OCI-LY1 (cell line): ENCODE measurements around the gene ZNF71.

Source experiments
- H2AFZ ChIP-seq: fragments of 200-600 bp; sonication (generic), shearing (Covaris generic); 2 replicates; pipeline ENCODE4 v1.6.0; 2014; ENCODE audit warnings: antibody characterized with exemption, mild to moderate bottlenecking, low read length
- H3F3A ChIP-seq: fragments of 200-600 bp; sonication (generic), shearing (Covaris generic); 2 replicates; pipeline ENCODE4 v1.6.0; 2014; ENCODE audit warnings: mild to moderate bottlenecking, antibody characterized with exemption, low read length, moderate library complexity; ENCODE audit not compliant: insufficient read depth
- H3K27ac ChIP-seq: fragments of 200-600 bp; sonication (generic); 2 replicates; pipeline ENCODE4 v1.5.1; 2014; ENCODE audit warnings: low read length, mixed run types, mild to moderate bottlenecking, low read depth; ENCODE audit not compliant: poor library complexity, severe bottlenecking
- H3K27me3 ChIP-seq: fragments of 200-600 bp; sonication (generic); 2 replicates; pipeline ENCODE4 v1.6.0; 2014; ENCODE audit warnings: antibody characterized with exemption, mild to moderate bottlenecking, low read length, moderate library complexity; ENCODE audit not compliant: insufficient read depth
- H3K36me3 ChIP-seq: fragments of 200-600 bp; sonication (generic); 2 replicates; pipeline ENCODE4 v1.6.1; 2014; ENCODE audit warnings: mild to moderate bottlenecking, antibody characterized with exemption, low read length, moderate library complexity, mixed read lengths; ENCODE audit not compliant: insufficient read depth
- H3K4me1 ChIP-seq: fragments of 200-600 bp; sonication (generic); 2 replicates; pipeline ENCODE4 v1.5.1; 2014; ENCODE audit warnings: mild to moderate bottlenecking, low read length, moderate library complexity; ENCODE audit not compliant: insufficient read depth, severe bottlenecking
- H3K4me2 ChIP-seq: fragments of 200-600 bp; sonication (generic), shearing (Covaris generic); 2 replicates; pipeline ENCODE4 v1.6.1; 2014; ENCODE audit warnings: low read length
- H3K4me3 ChIP-seq: fragments of 200-600 bp; sonication (generic); 2 replicates; pipeline ENCODE4 v1.5.1; 2014; ENCODE audit warnings: low read length, low read depth, mild to moderate bottlenecking, mixed read lengths; ENCODE audit not compliant: poor library complexity, severe bottlenecking
- H3K79me2 ChIP-seq: fragments of 200-600 bp; shearing (Covaris generic); 2 replicates; pipeline ENCODE4 v1.6.1; 2016; ENCODE audit warnings: mixed run types, low read length, mixed read lengths; ENCODE audit not compliant: insufficient read depth
- H3K9ac ChIP-seq: fragments of 200-600 bp; sonication (generic), shearing (Covaris generic); 2 replicates; pipeline ENCODE4 v1.6.1; 2014; ENCODE audit warnings: mild to moderate bottlenecking, low read length, mixed read lengths
- H3K9me2 ChIP-seq: fragments of 200-600 bp; sonication (generic), shearing (Covaris generic); 2 replicates; pipeline ENCODE4 v1.6.1; 2014; ENCODE audit warnings: low read depth, mild to moderate bottlenecking, low read length, mixed read lengths
- H3K9me3 ChIP-seq: fragments of 200-600 bp; shearing (Covaris generic); 2 replicates; pipeline ENCODE4 v1.6.1; 2014; ENCODE audit warnings: low read length, mixed read lengths
- H4K20me1 ChIP-seq: fragments of 200-600 bp; sonication (generic), shearing (Covaris generic); 2 replicates; pipeline ENCODE4 v1.6.0; 2016; ENCODE audit warnings: mild to moderate bottlenecking, low read length; ENCODE audit not compliant: insufficient read depth
- EZH2 ChIP-seq: fragments of 200-600 bp; sonication (generic), shearing (Covaris generic); IDR thresholded peaks from 2 replicates; pipeline ENCODE4 v1.8.0; 2017; ENCODE audit warnings: borderline replicate concordance, mixed run types, mild to moderate bottlenecking, antibody characterized with exemption, low read length, moderate library complexity, mixed read lengths
- TF ChIP-seq, protein P1 (sequence below): fragments of 200-600 bp; sonication (generic), shearing (Covaris generic); IDR thresholded peaks from 2 replicates; pipeline ENCODE4 v1.5.1; 2017; ENCODE audit warnings: mild to moderate bottlenecking, antibody characterized with exemption, low read length, moderate library complexity, mixed read lengths

ZNF71 gene

GRCh38 chr19:56661248-56661647 lies 66.1 kb downstream of the ZNF71 start:
- no peaks in the 10 kb centered on the region for H3K9me2 ChIP-seq
- TF ChIP-seq, protein P1, sequence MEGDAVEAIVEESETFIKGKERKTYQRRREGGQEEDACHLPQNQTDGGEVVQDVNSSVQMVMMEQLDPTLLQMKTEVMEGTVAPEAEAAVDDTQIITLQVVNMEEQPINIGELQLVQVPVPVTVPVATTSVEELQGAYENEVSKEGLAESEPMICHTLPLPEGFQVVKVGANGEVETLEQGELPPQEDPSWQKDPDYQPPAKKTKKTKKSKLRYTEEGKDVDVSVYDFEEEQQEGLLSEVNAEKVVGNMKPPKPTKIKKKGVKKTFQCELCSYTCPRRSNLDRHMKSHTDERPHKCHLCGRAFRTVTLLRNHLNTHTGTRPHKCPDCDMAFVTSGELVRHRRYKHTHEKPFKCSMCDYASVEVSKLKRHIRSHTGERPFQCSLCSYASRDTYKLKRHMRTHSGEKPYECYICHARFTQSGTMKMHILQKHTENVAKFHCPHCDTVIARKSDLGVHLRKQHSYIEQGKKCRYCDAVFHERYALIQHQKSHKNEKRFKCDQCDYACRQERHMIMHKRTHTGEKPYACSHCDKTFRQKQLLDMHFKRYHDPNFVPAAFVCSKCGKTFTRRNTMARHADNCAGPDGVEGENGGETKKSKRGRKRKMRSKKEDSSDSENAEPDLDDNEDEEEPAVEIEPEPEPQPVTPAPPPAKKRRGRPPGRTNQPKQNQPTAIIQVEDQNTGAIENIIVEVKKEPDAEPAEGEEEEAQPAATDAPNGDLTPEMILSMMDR: no peak
- no peak for TF ChIP-seq EZH2
- no peaks in the 10 kb centered on the region for H3F3A ChIP-seq
- H4K20me1 ChIP-seq: no peaks in the 10 kb centered on the region
- H3K9ac ChIP-seq: no peak overlapping the region
- no peaks in the 10 kb centered on the region for H3K4me1 ChIP-seq
- no peaks in the 10 kb centered on the region for H3K36me3 ChIP-seq
- H2AFZ ChIP-seq: no peak overlapping the region
- H3K27me3 ChIP-seq: no peaks in the 10 kb centered on the region
- H3K4me3 ChIP-seq: no peak overlapping the region
- no peaks in the 10 kb centered on the region for H3K9me3 ChIP-seq
- no peak overlapping the region for H3K4me2 ChIP-seq
- no peak overlapping the region for H3K27ac ChIP-seq
- H3K79me2 ChIP-seq: no peaks in the 10 kb centered on the region

DNA sequence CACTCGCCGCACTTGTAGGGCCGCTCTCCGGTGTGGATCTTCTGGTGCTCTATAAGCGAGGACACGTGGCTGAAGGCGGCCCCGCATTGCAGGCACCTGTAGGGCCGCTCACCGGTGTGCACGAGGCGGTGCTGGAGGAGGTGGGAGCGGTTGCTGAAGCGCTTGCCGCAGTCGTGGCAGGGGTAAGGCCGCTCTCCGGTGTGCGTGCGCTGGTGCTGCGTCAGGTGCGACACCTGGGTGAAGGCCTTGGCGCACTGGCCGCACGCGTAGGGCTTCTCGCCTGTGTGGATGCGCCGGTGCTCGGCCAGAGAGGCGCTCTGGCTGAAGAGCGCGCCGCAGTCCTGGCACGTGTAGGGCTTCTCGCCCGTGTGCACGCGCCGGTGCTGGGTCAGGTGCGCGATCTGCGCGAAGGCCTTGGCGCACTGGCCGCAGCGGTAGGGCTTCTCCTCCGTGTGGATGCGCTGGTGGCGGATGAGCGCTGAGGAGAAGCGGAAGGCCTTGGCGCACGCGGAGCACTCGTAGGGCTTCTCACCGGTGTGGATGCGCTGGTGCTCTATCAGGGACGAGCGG lies 68.9 kb downstream of the ZNF71 start:
- no peaks in the 10 kb centered on the region for H3F3A ChIP-seq
- H3K9ac ChIP-seq: no peak overlapping the region
- no peak overlapping the region for H3K4me3 ChIP-seq
- no peaks in the 10 kb centered on the region for H4K20me1 ChIP-seq
- H3K4me2 ChIP-seq: no peak overlapping the region
- no peaks in the 10 kb centered on the region for H3K9me3 ChIP-seq
- no peaks in the 10 kb centered on the region for H3K9me2 ChIP-seq
- H2AFZ ChIP-seq: no peak overlapping the region
- no peaks in the 10 kb centered on the region for H3K79me2 ChIP-seq
- H3K36me3 ChIP-seq: no peaks in the 10 kb centered on the region
- no peaks in the 10 kb centered on the region for H3K4me1 ChIP-seq
- no peak overlapping the region for H3K27ac ChIP-seq
- no peak for TF ChIP-seq EZH2
- TF ChIP-seq, protein P1: no peak
- H3K27me3 ChIP-seq: no peaks in the 10 kb centered on the region

- Histone ChIP-seq H3K79me2 (no peaks in the 10 kb centered on the region), H3K9me2 (no peaks in the 10 kb centered on the region), H3K9ac (no peak overlapping the region), H3K9me3 (no peaks in the 10 kb centered on the region), H3K4me3 (no peak overlapping the region), H3K4me1 (no peaks in the 10 kb centered on the region), H3K27me3 (no peaks in the 10 kb centered on the region), H3K4me2 (no peak overlapping the region), H4K20me1 (no peaks in the 10 kb centered on the region), H2AFZ (no peak overlapping the region), H3K36me3 (no peaks in the 10 kb centered on the region), H3K27ac (no peak overlapping the region), H3F3A (no peaks in the 10 kb centered on the region)
- TF ChIP-seq EZH2: no peak
- TF ChIP-seq, protein P1: no peak
Measured at GRCh38 chr19:56664511-56664910, 69.4 kb downstream of the ZNF71 start.
